ENCODE results near the gene RAB42. TPM values are rescaled to one million over a fixed set of nuclear protein-coding genes. Genes with fewer than 3 reads are reported as not detected.

The RAB42 gene
- total RNA-seq, 3 donors from 2014 or later: 3.5 to 5.9 (median 3.8) TPM

DNA sequence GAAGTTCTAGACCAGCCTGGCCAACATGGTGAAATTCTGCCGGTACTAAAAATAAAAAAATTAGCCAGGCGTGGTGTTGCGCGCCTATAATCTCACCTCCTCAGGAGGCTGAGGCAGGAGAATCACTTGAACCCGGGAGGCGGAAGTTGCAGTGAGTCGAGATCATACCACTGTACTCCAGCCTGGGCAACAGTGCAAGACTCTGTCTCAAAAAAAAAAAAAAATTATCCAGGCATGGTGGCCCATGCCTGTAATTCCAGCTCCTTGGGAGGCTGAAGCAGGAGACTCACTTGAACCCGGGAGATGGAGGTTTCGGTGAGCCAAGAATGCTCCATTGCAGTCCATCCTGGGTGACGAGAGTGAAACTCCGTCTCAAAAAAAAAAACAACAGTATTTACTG is 18.5 kb upstream of the RAB42 start:
- TF ChIP-seq, protein P1, sequence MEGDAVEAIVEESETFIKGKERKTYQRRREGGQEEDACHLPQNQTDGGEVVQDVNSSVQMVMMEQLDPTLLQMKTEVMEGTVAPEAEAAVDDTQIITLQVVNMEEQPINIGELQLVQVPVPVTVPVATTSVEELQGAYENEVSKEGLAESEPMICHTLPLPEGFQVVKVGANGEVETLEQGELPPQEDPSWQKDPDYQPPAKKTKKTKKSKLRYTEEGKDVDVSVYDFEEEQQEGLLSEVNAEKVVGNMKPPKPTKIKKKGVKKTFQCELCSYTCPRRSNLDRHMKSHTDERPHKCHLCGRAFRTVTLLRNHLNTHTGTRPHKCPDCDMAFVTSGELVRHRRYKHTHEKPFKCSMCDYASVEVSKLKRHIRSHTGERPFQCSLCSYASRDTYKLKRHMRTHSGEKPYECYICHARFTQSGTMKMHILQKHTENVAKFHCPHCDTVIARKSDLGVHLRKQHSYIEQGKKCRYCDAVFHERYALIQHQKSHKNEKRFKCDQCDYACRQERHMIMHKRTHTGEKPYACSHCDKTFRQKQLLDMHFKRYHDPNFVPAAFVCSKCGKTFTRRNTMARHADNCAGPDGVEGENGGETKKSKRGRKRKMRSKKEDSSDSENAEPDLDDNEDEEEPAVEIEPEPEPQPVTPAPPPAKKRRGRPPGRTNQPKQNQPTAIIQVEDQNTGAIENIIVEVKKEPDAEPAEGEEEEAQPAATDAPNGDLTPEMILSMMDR (IDR thresholded peaks at IDR 0.05): no peak
- Histone ChIP-seq H3K4me1 (ENCODE audit: low read depth) (no peaks in the 10 kb centered on the region), H3K9me3 (no peaks in the 10 kb centered on the region), H3K36me3 (ENCODE audit: low read depth) (no peaks in the 10 kb centered on the region), H3K4me3 (no peak overlapping the region)
- intact Hi-C loops (cut with DNase I, micrococcal nuclease): no loop called here
- DNase-seq (no peak), ATAC-seq (no peak)

GRCh38 chr1:28577052-28577678 is 14.9 kb upstream of the RAB42 start:
- Histone ChIP-seq H3K9me3 (no peaks in the 10 kb centered on the region), H3K4me1 (ENCODE audit: low read depth) (peaks cover 9% of the 10 kb centered on the region), H3K36me3 (ENCODE audit: low read depth) (no peaks in the 10 kb centered on the region), H3K4me3 (no peak overlapping the region)
- intact Hi-C loops (cut with DNase I, micrococcal nuclease): no loop called here
- TF ChIP-seq, protein P1 (IDR thresholded peaks at IDR 0.05): no peak
- no peak for ATAC-seq
- no peak for DNase-seq

GRCh38 chr1:28577738-28578536 is 14.1 kb upstream of the RAB42 start:
- TF ChIP-seq, protein P1 (IDR thresholded peaks at IDR 0.05): no peak
- ATAC-seq (no peak), DNase-seq (no peak)
- Histone ChIP-seq H3K36me3 (ENCODE audit: low read depth) (no peaks in the 10 kb centered on the region), H3K9me3 (no peaks in the 10 kb centered on the region), H3K4me3 (no peak overlapping the region), H3K4me1 (ENCODE audit: low read depth) (peaks cover 13% of the 10 kb centered on the region)
- intact Hi-C loops (cut with DNase I, micrococcal nuclease): no loop called here

DNA sequence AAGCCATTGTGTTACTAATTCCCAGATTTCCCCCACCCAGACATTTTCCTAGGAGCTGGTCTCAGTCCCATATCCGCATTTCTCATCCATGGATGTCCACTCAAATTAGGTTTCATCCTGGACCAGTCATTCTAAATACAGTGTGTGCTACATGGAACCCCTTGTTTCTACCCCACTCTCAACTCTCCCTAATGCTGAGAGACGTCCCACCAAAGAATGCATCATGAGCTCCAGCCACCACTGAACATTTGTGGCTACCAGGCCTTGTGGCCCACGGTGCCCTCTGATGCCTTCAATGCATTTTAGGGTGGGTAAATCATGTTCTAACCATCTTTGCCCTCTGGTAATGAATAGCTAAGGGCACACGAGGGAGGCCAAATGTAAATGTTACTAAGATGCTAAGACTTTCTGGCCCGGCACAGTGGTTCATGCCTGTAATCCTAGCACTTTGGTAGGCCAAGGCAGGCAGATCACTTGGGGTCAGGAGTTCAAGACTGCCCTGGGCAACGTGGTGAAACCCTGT is 13.3 kb upstream of the RAB42 start:
- TF ChIP-seq, protein P1 (IDR thresholded peaks at IDR 0.05): no peak
- DNase-seq (no peak), ATAC-seq (no peak)
- peaks cover 13% of the 10 kb centered on the region for H3K4me1 ChIP-seq (ENCODE audit: low read depth)
- H3K4me3 ChIP-seq: no peak overlapping the region
- no peaks in the 10 kb centered on the region for H3K9me3 ChIP-seq
- no peaks in the 10 kb centered on the region for H3K36me3 ChIP-seq (ENCODE audit: low read depth)
- intact Hi-C loops (cut with DNase I, micrococcal nuclease): no loop called here

GRCh38 chr1:28579401-28579800 is 12.7 kb upstream of the RAB42 start:
- ATAC-seq: no peak
- H3K36me3 ChIP-seq (ENCODE audit: low read depth): no peaks in the 10 kb centered on the region
- H3K4me1 ChIP-seq (ENCODE audit: low read depth): peaks cover 13% of the 10 kb centered on the region
- TF ChIP-seq, protein P1 (IDR thresholded peaks at IDR 0.05): no peak
- no peaks in the 10 kb centered on the region for H3K9me3 ChIP-seq
- intact Hi-C loops (cut with DNase I, micrococcal nuclease): no loop called here
- H3K4me3 ChIP-seq: no peak overlapping the region
- no peak for DNase-seq

Measured in mucosa of descending colon (tissue), 3 donors.